Body of pancreas (tissue), 4 donors: ENCODE results near the gene ZNF638.

ENCODE experiments used
- POLR2A ChIP-seq, 3 donors: fragments of 450-650 bp; IDR thresholded peaks; one replicate each; pipeline ENCODE4 v1.6.1; 2016; ENCODE audit warnings: antibody characterized with exemption in 3 of 3, mild to moderate bottlenecking in 2 of 3
- TF ChIP-seq, protein P1 (sequence below), 7 experiments: fragments of 450-650 bp in 4 of 7; fragments of 200-600 bp in 3 of 7; sonication (generic) in 3 of 7; IDR thresholded peaks; one replicate each; pipeline ENCODE4 v1.5.1; 2016 to 2019; ENCODE audit warnings: antibody characterized with exemption in 7 of 7

DNA sequence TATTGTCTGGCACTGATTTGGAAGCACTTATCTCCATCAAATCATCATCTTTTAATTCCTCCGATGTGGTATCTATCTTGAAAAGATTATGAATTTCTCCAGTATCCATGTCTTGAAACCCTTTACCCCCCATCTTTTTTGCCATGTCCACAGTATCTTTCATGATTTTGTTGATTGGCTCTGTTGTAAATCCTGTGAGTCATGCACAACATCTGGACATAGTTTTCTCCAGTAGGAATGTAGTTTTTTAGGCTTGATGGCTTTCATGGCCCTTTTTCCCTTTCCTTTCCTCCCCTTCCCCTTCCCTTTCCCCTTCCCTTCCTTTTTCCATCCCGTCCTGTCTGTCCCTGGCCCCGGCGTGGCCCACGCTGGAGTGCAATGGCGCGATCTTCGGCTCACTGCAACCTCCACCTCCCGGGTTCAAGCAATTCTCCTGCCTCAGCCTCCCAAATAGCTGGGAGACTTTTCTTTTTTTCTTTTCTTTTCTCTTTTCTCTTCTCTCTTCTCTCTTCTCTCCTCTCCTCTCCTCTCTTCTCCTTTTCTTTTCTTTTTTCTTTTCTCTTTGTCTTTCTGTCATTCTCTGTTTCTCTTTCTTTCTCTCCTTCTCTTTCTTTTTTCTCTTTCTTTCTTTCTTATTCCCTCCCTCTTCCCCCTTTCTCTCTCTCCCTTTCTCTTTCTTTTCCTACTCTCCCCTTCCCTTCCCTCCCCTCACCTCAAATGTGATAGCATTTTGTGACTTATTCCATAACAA lies 18.4 kb upstream of the ZNF638 start:
- TF ChIP-seq, protein P1, sequence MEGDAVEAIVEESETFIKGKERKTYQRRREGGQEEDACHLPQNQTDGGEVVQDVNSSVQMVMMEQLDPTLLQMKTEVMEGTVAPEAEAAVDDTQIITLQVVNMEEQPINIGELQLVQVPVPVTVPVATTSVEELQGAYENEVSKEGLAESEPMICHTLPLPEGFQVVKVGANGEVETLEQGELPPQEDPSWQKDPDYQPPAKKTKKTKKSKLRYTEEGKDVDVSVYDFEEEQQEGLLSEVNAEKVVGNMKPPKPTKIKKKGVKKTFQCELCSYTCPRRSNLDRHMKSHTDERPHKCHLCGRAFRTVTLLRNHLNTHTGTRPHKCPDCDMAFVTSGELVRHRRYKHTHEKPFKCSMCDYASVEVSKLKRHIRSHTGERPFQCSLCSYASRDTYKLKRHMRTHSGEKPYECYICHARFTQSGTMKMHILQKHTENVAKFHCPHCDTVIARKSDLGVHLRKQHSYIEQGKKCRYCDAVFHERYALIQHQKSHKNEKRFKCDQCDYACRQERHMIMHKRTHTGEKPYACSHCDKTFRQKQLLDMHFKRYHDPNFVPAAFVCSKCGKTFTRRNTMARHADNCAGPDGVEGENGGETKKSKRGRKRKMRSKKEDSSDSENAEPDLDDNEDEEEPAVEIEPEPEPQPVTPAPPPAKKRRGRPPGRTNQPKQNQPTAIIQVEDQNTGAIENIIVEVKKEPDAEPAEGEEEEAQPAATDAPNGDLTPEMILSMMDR (IDR thresholded peaks at IDR 0.05): no peak
- no peak for TF ChIP-seq POLR2A (IDR thresholded peaks at IDR 0.05)
